Fibroblast of gingiva (primary cell): ENCODE measurements around the gene CD5L.
A peak's percentile ranks its signal among the peaks of the same experiment; 100 is the strongest.

ENCODE experiments used
- DNase-seq: peaks from one replicate; pipeline ENCODE4 v3.0.0-alpha.2; 2011; ENCODE audit warnings: low read depth

The CD5L gene

GRCh38 chr1:157841708-157842107 is at the start of gene CD5L:
CD5L (minus strand) TSS chr1:157841808; CDS start chr1:157841701, 107 bp downstream.
- no peak for DNase-seq

- no peak for DNase-seq
Measured at GRCh38 chr1:157882580-157882979, 41.0 kb upstream of the CD5L start.

GRCh38 chr1:157880621-157881020 is 39.0 kb upstream of the CD5L start:
- DNase-seq = no peak

GRCh38 chr1:157878059-157878458 is 36.5 kb upstream of the CD5L start:
- DNase-seq = peak; percentile 13

- no peak for DNase-seq
Measured at GRCh38 chr1:157870490-157870889, 28.9 kb upstream of the CD5L start.

- DNase-seq = no peak
Measured at GRCh38 chr1:157868654-157869053, 27.0 kb upstream of the CD5L start.

GRCh38 chr1:157862114-157863070 is 20.8 kb upstream of the CD5L start:
- no peak for DNase-seq

- no peak for DNase-seq
Measured at GRCh38 chr1:157856538-157856937, 14.9 kb upstream of the CD5L start.

GRCh38 chr1:157852476-157852875 is 10.9 kb upstream of the CD5L start:
- no peak for DNase-seq

- no peak for DNase-seq
Measured at GRCh38 chr1:157849229-157849875, 7.7 kb upstream of the CD5L start.

GRCh38 chr1:157844089-157844830 is 2.7 kb upstream of the CD5L start:
- no peak for DNase-seq

- no peak for DNase-seq
Measured at GRCh38 chr1:157842939-157843338, 1.3 kb upstream of the CD5L start.

GRCh38 chr1:157838966-157839365 is 2.6 kb downstream of the CD5L start:
- no peak for DNase-seq

- no peak for DNase-seq
Measured at GRCh38 chr1:157834430-157834829, 7.2 kb downstream of the CD5L start.

- no peak for DNase-seq
Measured at GRCh38 chr1:157833145-157833544, 8.5 kb downstream of the CD5L start.

GRCh38 chr1:157831968-157832626 is 9.5 kb downstream of the CD5L start:
- DNase-seq = no peak

GRCh38 chr1:157830887-157831286 is 10.7 kb downstream of the CD5L start:
- no peak for DNase-seq

- DNase-seq = no peak
Measured at GRCh38 chr1:157829711-157830110, 11.9 kb downstream of the CD5L start.

- DNase-seq = no peak
Measured at GRCh38 chr1:157829210-157829609, 12.4 kb downstream of the CD5L start.

GRCh38 chr1:157820299-157820698 is 21.3 kb downstream of the CD5L start:
- no peak for DNase-seq

- DNase-seq = no peak
Measured at GRCh38 chr1:157819896-157820295, 21.7 kb downstream of the CD5L start, which contains the start of gene FCRL1. FCRL1 (minus strand) TSS chr1:157820120; CDS start chr1:157820037, 83 bp downstream.

- no peak for DNase-seq
Measured at GRCh38 chr1:157819215-157819614, 22.4 kb downstream of the CD5L start.
